Stimulated activated CD4-positive, alpha-beta T cell treated with anti-CD3 and anti-CD28 coated beads, TNF-alpha, amount 100 ng/mL, for 4 hours (primary cell): ENCODE results near the gene PLBD2.

Experiments used
- DNase-seq, 3 experiments: peaks; one replicate each; pipeline ENCODE4 v3.0.0-alpha.2; 2020; ENCODE audit warnings: low read depth in 3 of 3

The PLBD2 gene

DNA sequence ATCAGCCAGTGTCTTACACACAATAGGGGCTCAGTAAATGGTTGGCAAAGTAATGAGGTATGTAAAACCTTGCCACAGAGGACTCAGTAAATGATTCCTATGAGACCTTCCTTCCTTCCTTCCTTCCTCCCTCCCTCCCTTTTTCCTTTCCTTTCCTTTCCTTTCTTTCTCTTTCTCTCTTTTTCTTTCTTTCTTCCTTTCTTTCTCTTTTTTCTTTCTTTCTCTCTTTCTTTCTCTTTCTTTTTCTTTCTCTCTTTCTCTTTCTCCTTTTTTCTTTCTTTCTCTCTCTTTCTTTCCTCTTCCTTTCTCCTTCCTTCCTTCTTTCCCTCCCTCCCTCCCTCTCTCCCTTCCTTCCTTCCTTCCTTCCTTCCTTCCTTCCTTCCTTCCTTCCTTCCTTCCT lies 37.8 kb downstream of the PLBD2 start:
- no peak for DNase-seq

DNA sequence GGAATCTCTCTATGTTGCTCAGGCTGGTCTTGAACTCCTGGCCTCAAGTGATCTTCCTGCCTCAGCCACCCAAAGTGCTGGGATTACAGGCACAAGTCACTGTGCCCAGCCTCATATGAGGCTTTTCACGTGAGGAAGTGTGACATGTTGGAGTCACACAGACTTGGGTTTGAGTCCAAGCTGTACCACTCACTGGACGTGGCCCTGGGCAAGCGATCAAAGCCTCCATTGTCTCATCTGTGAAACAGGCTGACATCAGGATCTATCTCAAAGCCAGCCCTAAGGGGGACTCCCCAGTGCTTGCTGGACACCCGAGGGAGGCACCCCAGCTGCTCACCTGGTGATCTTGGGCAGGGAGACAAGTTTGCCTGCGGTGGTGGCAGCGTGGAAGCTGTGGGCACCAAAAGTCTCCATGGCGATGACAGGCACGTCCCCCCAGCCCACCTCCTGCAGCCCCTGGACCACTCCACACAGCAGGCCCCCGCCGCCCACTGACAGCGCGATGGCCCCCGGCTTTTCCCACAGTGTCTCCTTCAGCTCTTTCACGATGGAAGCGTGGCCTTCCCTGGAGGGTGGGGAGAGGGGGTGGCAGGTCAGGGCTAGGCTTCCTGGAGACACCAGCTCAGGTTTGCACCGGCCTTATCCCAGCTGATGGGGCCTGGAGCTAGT lies 38.6 kb downstream of the PLBD2 start:
- no peak for DNase-seq

DNA sequence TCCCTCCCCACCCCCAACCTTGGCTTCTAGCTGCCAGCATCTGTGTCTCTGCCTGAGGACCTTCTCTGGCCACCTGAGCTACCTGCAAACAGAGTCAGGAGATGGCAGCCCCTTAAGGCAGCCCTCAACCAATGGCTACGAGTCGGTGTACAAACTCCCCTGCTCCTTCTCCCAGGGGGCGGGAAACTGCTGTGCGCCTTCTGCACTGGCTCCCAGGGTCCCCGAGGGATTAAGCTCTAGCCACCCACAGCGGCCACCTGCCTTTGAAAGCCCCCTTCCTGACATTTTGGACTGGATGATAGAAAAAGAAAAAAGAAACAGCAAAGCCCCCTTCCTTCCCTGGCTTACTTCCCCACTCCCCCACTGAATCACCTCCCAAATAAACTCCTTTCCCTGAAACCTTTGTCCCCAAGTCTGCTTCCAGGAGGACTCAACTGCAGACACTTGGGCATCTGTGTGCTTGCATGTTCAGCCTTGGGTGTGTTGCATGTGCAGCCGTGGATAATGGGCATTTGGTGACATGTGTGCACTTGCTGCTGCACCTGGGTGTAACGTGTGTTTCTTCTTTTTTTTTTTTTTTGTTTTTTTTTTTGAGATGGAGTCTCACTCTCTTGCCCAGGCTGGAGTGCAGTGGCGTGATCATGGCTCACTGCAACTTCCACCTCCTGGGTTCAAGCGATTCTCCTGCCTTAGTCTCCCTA lies 39.3 kb downstream of the PLBD2 start:
- no peak for DNase-seq

DNA sequence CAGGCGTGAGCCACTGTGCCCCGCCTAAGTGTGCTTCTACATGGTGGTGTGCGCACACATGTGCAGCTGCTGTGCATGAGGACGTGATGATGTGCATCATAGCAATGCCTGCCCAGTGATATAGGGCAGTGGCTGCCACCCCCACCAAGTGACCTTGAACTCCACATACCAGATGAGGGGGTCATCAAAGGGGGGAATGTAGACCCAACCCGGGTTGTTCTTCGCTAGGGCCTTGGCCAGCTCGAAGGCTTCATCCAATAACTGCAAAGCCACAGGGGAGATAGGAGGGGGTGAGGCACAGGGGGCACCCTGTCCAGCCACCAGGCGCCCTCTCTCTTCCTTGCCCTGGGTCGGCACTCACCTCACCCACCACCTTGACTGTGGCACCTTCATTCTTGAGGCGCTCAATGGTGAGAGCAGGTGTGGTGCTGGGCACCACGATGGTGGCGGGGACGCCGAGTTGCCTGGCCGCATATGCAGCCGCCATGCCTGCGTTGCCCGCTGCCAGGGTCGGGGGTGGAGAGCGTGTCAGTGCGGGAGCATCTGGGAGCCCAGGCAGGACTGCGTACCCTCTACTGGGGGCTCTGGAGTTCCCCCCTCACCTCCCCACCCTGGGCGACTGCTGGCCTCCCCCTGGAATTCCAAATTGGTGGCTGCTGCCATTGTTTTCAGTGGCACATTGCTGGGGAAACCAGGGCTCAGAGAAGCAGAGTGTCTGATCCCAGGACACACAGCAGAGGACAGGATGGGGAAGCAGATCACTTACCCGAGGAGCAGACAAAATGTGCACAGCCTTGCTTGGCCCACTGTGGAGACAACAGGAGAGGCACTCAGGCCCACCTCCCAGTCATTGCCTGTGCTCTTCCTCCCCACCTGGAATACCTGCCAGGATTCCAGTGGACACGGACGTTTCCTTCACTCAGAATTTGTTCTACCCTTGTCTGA lies 40.2 kb downstream of the PLBD2 start:
- DNase-seq: no peak

DNA sequence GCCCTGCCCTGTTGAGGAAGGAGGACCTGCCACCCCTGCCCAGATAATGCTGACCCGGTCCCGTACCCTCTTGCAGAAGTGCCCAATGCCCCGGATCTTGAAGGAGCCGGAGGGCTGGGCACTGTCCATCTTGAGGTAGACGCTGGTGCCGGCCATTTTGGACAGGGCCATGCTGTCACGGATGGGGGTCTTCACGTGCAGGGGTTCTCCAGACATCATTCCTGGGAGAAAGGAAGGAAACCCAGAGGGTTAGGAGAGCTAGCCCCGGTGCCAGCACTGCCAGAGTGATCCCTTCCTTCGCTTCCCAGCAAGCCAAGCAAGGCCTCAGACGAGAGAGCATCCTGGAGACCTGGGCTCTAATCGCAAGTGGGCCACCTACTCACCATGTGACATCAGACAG lies 41.1 kb downstream of the PLBD2 start:
- no peak for DNase-seq

DNA sequence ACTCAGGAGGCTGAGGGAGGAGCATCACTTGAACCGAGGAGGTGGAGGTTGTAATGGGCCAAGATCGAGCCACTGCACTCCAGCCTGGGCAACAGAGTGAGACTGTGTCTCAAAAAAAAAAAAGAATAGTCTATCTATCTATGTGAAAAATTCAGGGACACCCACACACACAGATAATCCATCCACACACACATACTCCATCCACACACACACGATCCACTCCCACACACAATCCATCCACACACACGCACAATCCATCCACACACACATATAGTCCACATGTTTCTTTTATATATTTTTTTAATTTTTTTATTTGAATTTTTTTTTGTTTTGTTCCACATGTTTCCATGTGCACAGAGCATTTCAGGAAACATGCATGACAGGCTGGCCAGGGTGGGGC lies 42.0 kb downstream of the PLBD2 start:
- no peak for DNase-seq

DNA sequence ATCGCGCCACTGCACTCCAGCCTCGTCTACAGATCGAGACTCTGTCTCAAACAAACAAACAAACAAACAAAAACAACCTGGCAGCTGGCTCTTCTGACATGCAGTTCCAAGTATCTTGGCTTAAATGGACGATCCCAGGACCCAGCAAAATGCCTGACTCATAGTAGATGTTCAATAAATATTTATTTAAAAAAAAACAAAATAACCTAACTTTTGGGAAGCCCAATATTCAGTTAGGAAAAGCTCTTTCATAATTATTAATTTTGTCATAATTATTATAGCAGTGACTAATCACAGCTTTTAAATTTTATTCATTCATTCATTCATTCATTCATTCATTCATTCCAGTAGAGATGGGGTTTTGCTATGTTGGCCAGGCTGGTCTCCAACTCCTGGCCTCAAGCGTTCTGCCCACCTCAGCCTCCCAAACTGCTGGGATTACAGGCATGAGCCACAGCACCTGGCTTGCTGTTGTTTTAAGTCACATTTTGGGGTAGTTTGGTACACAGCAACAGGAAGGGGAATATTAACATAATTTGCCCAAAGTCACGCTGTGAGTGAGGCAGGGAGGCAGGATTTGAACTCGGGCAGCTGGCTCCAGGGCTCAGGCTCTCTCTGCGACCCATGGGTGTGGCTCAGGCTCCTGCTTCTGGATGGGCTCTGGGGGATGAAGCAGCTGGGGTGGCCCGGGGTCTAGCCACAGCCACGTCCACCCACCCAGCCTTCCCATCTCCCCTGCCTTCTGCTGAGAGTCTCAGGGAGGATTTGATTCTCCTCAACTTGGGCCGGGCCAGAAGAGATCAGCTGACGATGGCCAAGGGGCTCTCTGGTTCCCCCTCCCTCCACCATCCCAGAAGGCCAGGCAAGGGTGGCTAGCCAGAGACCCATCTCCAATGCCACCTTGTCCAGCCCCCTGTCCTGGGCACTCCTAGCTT lies 42.9 kb downstream of the PLBD2 start:
- no peak for DNase-seq

DNA sequence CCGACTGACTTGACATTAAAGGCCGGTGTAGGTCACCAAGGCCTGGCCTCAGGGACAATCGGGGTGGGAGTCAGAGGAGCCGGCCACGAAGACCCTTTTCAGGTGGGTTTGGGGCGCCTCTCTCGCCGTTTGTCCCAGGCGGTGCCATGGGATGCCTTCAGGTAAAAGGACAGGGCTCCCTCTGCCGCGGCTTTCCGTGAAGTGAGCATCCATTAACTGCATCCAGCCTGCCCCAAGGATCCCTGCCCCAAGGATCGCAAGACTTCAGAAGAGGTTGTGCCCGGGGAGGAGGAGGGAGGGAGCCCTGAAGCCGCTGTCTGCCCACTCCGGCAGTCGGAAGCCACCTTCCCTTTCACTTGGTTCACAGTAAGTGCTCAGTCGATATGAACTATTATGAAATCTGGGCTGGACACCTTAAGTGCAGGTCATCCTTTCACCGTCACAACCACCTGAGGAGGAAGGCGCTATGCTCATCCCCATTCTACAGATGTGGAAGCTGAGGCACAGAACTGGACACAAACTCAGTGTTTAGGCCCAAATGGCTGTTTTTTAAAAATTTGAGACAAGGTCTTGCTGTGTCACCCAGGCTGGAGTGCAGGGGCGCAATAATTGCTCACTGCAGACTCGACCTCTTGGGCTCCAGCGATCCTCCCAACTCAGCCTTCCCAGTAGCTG lies 44.3 kb downstream of the PLBD2 start:
- DNase-seq: no peak

DNA sequence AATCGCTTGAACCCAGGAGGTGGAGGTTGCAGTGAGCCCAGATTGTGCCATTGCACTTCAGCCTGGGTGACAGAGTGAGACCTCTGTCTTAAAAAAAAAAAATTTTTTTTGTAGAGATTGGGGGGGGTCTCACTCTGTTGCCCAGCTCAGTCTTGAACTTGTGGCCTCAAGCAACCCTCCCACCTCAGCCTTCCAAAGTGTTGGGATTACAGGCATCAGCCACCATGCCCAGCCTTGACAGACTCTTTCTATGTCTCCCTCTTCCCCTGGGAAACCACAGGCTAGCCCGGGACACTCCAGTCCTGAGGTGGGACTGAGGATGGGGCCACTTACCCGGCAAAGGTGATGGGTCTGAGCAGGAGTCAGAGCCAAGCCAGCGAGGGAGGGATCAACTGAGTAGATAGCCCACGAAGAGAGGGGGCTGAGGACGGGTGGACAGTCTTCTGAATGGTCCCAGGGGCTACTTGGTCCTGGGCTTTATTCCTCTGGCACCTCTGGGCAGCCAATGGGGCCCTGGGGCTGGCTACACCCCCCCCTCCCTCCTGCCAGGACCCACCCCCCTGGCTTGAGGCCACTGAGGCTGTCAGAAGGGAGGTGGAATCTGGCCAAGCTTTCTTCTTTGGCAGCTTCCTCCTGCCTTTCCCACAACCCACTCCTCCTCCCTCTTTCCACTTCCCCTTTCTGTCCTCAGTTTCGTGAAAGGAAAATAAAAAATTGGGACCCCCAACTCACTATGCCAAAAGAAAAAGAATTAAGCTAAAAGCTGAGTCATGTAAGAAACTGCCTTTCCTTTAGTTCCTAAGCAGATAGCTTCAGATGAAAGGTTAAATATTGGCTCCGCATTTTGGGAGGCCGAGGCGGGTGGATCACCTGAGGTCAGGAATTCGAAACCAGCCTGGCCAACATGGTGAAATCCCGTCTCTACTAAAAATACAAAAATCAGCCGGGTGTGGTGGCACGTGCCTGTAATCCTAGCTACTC lies 45.3 kb downstream of the PLBD2 start, which contains the start of gene SDS:
TSS of gene SDS (minus strand) at position 453 of the 981 bp plus-strand sequence. CDS start 4,179 bp downstream, outside the sequence.
- DNase-seq: no peak

DNA sequence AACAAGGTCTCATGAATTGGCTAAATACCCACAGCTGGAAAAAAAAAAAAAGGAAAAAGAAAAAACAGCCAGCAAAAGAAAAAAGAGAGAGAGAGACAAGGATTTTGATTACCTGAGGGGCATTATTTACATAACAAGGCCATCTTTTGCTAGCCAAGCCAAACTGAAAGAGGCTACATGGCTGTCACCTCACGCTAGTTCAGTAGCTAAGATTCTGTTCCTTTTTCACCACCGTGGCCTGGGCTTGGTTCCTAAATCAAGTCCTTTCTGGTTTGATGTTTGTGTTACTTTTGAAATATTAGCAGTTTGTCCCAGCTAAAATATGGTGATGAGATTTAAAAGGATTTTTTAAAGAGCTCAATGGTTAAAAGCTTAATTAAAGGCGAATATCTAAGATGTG lies 47.3 kb downstream of the PLBD2 start:
- no peak for DNase-seq

DNA sequence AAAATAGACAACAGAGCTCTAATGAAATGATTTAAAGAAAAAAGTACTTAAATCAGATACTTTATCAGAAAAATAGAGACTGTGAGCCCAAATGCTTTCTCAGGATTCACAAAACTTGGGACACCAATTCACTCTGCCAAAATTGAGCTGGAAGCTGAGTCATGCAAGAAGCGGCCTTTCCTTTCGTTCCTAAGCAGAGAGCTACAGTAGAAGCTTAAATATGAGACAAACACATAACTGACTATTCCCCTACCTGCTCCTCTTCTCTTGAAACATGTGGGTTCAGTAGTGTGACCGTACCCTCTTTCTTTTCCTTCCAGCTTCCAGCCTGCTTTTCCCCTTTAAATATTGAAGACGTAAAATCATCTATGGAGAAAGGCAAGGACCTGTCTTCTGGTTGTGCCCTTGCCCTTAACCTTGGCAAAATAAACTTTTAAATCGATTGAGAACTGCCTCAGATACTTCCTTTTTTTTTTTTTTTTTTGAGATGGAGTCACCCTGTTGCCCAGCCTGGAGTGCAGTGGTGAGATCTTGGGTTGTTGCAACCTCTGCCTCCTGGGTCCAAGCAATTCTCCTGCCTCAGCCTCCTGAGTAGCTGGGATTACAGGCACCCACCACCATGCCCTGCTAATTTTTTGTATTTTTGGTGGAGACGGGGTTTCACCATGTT lies 49.7 kb downstream of the PLBD2 start:
- DNase-seq: no peak

DNA sequence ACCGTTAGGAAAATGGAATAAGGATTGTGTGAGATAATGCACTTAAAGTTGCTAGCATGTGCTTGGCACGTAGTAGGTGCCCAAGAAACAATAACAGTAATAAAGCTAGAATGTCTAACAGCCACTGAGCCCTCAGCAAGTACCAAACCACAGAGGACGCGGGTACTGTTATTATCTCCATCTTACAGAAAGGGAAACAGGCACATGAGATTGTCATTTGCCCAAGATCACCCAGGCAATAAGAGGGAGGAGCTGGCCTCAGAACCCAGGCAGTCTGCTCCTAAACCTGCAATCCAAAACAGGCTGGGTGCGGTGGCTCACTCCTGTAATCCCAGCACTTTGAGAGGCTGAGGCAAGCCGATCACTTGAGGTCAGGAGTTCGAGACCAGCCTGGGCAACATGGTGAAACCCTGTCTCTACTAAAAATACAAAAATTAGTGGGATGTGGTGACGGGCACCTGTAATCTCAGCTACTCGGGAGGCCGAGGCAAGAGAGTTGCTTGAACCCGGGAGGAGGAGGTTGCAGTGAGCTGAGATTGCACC lies 50.4 kb downstream of the PLBD2 start:
- no peak for DNase-seq

DNA sequence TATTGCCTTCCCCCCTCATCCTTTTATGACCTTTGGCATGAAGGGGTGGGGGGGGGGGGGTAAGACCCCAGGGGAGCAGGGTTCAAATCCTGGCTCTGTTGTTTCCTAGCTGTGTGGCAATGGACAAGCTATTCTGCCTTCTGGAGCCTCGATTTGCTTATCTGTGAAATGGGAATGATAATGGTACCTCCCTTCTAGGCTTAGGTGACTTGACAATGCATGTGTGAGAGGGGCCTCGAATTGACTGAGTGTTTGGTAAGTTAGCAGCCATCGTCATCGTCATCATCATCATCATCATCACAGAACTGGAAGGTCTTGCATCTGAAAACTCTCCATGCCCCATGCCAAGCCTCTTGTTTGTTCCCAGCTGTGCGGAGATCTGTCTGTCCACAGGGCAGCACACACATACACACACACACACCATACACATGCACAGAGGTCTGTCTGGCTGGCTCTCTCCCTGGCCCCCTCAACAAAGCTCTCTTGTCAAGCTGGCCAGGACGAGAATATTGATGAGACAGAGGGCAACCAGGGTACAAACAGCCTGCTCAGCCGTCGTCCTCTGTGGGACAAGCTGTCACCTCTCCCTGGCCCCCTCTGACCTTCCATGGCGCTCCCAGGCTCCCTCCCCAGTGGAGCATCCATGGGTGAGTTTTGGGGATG lies 51.2 kb downstream of the PLBD2 start:
- no peak for DNase-seq

DNA sequence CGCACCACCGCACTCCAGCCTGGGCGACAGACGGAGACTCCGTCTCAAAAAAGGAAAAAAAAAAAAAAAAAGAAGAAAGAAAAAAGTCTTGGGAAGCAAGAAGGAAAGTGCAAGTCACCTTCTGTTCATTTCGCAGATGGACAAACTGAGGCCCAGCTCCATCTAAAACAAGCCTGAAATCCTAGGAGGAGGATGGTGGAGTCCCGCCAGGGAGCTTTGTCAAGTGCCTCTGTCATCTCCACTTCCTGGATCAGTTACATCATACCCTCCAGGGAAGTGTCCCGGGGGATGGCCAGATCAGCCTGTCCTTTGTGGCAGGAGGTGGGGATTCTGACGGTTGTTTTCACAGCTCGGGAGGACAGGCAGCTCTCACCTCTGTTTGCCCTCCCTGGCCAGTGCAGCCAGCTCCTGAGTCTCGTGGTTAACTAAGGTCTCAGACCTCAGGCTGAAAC lies 55.1 kb downstream of the PLBD2 start:
- DNase-seq: no peak

DNA sequence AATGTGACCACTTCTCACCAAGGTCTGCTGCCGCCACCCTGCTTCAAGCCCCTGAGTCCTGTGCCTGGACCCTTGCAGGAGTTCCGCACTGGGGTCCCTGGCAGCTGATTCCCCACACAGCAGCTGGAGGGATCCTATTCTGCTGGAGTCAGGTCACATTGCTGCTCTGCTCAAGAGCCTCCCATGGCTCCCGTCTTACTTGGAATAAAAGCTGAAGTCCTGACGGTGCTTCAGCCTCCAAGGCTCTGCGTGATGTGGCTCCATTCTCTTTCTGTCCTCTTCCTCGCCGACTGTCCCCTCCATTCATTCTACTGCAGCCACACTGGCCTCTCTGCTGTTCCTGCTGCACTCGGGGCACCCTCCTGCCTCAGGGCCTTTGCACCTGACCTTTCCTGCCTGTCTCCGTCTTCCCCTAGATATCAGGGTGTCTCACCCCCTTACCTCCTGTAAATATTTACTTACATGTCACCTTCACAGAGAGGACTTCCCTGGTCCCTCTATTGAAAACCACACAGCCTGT lies 56.2 kb downstream of the PLBD2 start:
- DNase-seq: no peak

DNA sequence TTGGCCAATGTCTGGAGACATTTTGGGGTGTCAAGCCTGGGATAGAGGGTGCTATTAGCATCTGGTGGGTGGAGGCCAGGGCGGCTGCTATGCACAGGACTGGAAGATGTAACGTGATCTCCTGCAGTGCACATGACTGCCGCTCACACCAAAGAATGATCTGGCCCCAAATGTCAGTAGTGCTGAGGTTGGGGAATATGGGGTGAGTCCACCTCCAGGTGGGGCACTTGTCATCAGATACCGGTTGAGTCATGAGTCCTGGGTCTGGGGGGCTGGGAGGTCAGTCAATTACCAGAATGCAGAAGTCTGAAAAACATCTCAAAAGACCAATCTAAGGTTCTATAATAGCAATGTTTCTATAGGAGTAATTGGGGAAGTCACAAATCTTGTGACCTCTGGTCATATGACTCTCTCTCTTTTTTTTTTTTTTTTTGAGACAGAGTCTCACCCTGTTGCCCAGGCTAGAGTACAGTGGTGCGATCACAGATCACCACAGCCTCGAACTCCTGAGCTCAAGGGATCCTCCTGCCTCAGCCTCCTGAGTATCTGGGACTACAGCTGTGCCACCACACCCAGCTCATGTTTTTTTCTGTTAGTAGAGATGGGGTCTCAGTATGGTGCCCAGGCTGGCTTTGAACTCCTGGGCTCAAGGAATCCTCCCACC lies 57.8 kb downstream of the PLBD2 start:
- DNase-seq: no peak

DNA sequence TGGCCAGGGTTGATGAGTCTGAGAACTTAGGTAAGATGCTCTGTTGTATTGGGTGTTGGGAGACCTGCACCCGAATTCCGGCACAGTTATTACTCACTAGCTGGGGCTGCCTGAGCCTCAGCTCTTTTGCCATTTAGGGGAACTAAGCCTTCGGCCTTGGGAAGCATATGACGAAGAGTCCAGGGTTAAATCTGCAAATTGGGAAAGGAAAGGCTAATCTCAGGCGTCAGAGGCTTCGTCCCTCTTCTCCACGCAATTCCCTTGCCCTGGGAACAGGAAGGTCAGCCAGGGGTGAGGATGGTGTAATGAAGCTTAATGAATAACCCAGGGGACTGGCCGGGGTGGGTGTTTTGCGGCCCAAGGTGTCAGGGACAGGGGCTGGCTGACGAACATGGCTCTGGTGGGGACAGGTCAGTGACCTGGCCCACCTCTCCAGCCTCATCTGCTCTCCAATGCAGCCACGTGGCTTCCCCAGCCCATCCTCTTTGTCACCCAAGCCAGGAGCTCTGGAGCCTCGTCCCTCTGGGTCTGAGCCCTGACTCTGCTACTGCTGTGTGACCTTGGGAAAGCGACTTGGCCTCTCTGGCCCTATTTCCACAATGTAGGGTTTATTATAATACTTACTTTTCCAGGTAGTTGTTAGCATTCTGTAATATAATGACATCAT lies 60.0 kb downstream of the PLBD2 start:
- DNase-seq: no peak
